ENCODE data around the gene DLG4.

Gene DLG4

GRCh38 chr17:7215652-7216180 is 3.9 kb downstream of the DLG4 start:
- DNase-seq (ENCODE audit: extremely low read depth in 1 of 2, low read depth in 1 of 2): no peak

DNA sequence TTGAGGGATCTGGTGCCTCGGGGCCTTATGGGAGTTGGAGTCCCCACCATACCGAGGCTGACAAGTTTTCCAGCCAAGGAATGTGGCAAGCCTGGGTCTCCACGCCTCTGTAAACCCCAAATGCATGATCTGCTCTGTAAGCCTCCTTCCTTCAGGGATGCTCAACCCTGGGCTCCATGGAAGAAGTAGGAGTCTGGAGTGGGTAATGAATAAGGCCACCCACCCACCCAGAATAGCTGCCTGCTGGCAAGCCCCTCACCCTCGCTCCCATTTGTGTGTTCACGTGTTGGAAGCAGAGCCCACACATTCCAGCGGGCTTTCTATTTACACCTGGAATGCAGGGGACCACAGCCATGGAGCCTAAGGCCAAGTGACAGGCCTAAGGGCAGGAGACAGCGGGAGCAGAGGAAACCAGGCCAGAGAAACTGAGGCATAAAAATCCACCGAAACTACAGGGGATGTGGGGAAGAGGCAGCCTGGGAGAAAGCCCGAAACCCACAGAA is 4.4 kb downstream of the DLG4 start:
- no peak for DNase-seq (ENCODE audit: extremely low read depth in 1 of 2, low read depth in 1 of 2)

DNA sequence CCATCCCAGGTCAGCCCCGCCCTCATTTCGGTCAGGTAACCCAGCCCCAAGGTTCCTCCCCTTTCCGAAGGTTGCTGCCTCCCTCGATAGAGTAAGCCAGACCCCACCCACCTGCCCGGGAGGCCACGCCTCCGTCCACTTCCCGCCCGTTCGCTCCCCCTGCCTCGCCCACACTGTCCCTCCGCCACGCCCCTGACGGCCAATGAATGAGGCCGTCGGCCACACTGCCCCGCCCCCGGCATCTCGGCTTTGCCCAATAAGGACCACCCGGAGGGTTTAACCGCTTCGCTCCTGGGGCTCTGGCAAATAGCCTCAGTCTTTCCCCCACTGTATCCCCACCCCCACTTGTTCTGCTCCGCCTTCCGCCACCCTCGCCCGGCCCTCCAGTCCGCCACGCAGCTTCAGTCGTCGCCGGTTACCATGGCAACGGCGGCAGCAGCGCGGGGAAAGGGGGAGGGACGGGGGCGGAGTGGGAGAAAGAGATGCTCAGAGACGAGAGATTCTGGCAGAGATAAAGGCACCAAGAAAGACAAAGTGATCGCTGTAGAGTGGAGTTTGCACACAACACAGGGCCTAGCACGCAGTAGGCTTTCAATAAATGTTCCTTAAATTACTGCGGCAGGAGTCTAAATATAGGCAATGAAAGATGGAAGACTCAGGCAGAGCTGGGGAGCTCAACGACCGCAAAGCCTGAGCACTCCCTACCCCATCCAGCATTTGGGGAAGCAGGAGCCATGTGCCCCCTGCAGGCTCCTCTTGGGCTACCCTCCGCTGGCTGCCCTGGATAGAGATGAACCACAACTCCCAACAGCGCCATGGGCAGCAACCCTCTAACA is 5.1 kb downstream of the DLG4 start:
- peak; percentile 100 for DNase-seq (ENCODE audit: extremely low read depth in 1 of 2, low read depth in 1 of 2)

DNA sequence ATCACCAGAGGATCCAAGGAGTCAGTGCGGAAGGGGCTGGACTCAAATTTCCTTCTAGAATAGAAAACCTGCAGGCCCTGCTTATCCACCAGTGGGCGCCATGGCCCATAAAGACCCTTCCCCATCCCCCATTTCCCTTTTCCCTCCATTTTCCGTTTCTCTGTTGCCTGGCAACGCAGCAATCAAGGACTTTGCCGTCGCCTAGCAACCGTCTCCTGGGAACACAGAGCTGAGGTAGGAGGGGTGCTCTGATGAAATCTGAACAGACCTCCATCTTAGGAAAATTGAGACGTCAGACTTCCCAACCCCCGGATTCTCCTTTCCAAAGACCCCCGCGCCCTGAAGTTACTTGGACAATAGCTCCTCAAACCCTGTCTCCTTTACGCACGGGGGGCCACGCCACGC is 5.7 kb downstream of the DLG4 start:
- DNase-seq (ENCODE audit: extremely low read depth in 1 of 2, low read depth in 1 of 2): peak in 1 of 2 donors; percentile 40

GRCh38 chr17:7211491-7212273 is 8.0 kb downstream of the DLG4 start:
- DNase-seq (ENCODE audit: extremely low read depth in 1 of 2, low read depth in 1 of 2): no peak

DNA sequence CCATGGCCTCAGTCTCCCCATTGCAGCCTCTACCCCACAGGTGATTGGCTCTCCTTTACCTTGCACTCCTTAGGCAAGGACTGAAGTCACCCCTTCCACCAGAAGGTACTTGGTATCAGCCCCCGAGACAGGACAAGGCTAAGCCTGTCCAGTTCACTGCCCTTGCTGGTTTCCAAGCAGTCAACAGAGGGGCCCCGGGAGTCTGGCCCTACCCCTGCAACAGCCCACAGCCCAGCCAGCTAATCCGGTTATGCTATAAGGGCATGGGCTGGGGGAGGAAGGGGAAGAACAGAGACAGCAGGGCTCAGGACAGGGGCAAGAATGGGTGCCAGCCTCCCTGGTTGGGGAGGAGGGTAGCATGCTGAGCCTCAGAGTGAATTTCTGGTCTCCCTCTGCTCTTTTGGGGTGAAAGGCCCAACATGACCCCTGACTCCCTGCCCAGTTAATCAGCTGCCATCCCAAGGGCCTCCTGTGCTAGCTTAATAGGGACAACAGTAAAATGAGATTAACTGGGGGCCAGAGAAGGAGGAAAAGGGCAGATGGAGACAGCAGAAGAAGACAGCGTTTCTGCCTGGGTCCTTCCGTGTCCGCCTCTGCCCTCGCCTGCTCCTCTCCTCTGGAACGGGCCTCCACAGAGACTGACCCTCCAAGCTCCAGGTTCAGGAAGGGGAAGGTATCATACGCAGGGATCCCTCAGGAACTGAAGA is 10.7 kb downstream of the DLG4 start:
- DNase-seq (ENCODE audit: extremely low read depth in 1 of 2, low read depth in 1 of 2): no peak

- DNase-seq (ENCODE audit: extremely low read depth in 1 of 2, low read depth in 1 of 2): no peak
These were observed 11.5 kb downstream of the DLG4 start for GRCh38 chr17:7208027-7208571.

GRCh38 chr17:7207120-7208001 is 12.3 kb downstream of the DLG4 start:
- DNase-seq (ENCODE audit: extremely low read depth in 1 of 2, low read depth in 1 of 2): no peak

GRCh38 chr17:7205561-7205960 is 14.1 kb downstream of the DLG4 start:
- no peak for DNase-seq (ENCODE audit: extremely low read depth in 1 of 2, low read depth in 1 of 2)

DNA sequence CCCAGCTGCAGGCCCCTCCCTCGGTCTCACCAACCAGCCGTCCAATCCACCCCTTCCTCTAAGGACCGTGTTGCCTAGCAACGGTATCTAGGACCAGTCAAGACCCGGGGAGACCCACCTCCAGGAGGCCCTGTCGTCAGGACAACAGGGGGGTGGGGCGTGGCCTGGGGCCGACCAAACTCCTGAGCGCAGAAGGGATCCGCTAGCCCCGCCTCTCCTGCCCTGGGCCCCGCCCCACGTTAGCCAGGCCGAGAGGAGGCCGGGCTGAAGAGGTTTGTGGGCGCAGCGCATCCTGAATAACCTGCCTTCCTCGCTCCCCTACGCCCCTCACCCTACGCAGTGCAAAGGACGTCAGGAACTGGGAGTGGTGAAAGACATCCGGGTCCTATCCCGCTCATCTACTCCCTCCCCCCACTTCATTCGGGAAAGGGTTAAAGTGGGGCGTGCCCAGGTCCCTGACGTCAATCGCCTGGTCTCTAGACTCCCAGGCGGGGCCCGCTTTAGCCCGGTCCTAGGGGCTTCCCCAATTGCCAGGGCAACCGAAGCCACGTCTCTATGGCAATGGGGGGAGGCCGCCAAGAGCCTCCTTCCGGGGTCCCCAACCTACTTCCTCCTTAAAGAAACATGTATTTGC is 14.7 kb downstream of the DLG4 start:
- peak; percentile 80 to 93 for DNase-seq (ENCODE audit: extremely low read depth in 1 of 2, low read depth in 1 of 2)

- no peak for DNase-seq (ENCODE audit: extremely low read depth in 1 of 2, low read depth in 1 of 2)
These were observed 15.3 kb downstream of the DLG4 start for GRCh38 chr17:7204336-7204735.

- DNase-seq (ENCODE audit: extremely low read depth in 1 of 2, low read depth in 1 of 2): no peak
These were observed 16.2 kb downstream of the DLG4 start for GRCh38 chr17:7203391-7203790.

- DNase-seq (ENCODE audit: extremely low read depth in 1 of 2, low read depth in 1 of 2): no peak
These were observed 22.8 kb downstream of the DLG4 start for GRCh38 chr17:7196651-7197401.

GRCh38 chr17:7195971-7196370 is 23.7 kb downstream of the DLG4 start:
- DNase-seq (ENCODE audit: extremely low read depth in 1 of 2, low read depth in 1 of 2): no peak

GRCh38 chr17:7192271-7192937 is 27.2 kb downstream of the DLG4 start:
- no peak for DNase-seq (ENCODE audit: extremely low read depth in 1 of 2, low read depth in 1 of 2)

GRCh38 chr17:7191571-7192270 is 27.9 kb downstream of the DLG4 start:
- no peak for DNase-seq (ENCODE audit: extremely low read depth in 1 of 2, low read depth in 1 of 2)

- DNase-seq (ENCODE audit: extremely low read depth in 1 of 2, low read depth in 1 of 2): no peak
These were observed 28.6 kb downstream of the DLG4 start for GRCh38 chr17:7191069-7191468.
